GM19328 (cell line): ENCODE results near the gene ZNF516.

Experiments
- ATAC-seq: cut with Tn5 transposase; IDR thresholded peaks from one replicate; pipeline ENCODE4 v1.9.1; 2021; ENCODE audit warnings: mild to moderate bottlenecking, moderate library complexity; ENCODE audit not compliant: unreplicated experiment

Gene ZNF516

GRCh38 chr18:76349067-76349715 lies 145.9 kb downstream of the ZNF516 start:
- ATAC-seq: no peak

GRCh38 chr18:76348267-76349066 lies 146.6 kb downstream of the ZNF516 start:
- ATAC-seq: no peak

- ATAC-seq: no peak
These were observed 147.7 kb downstream of the ZNF516 start for GRCh38 chr18:76347341-76347740.

DNA sequence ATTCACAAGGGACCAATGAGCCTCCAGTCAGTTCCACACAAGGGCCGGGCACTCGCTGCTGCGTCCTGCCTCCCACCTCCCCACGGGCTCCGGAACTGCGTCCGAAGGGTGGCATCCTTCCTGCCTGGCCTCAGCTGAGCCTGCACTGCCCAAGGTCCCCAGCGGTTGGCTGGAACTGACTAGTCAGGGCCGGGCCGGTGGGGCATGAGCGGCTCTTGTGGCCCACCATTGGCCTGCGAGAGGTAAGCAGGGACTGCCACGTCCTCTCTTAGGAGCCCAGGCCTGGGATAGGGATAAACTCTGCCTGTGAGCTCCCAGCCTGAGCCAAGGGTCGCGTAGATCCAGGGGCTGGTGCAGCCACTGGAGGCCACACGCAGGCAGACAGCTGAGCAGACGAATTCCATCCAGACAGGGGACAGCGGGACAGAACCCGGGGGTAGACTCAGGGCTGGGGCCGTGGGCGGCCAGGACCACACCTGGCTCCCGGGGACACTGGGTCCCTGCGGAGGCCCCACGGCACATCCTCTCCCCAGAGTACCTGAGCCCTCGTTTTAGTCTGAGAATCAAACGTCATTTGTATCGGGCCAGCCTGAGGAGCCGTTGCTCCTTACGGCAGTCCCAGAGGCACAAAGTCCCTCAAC lies 148.4 kb downstream of the ZNF516 start:
- ATAC-seq: no peak

DNA sequence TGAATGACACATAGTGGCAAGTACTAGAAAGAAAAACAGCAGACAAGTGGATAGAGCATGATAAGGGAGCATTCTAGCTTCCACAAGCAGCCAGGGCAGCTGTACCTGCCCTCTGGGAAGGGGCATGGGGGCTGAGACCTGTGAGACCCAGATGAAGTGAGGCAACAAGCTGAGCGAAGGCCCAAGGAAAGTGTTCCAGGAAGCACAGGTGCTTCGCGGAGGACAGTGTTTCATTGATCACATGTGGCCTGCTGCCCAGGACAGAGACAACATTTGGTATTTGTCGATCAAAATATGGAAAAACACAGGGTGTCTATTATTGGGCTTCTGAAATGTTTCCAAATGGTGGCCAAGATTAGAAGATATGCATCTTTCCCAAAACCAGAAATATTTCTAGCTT lies 149.1 kb downstream of the ZNF516 start:
- no peak for ATAC-seq

- no peak for ATAC-seq
These were observed 151.0 kb downstream of the ZNF516 start for GRCh38 chr18:76343938-76344569.

- no peak for ATAC-seq
These were observed 154.6 kb downstream of the ZNF516 start for GRCh38 chr18:76340410-76340809.

GRCh38 chr18:76339246-76339620 lies 155.8 kb downstream of the ZNF516 start:
- ATAC-seq: no peak

DNA sequence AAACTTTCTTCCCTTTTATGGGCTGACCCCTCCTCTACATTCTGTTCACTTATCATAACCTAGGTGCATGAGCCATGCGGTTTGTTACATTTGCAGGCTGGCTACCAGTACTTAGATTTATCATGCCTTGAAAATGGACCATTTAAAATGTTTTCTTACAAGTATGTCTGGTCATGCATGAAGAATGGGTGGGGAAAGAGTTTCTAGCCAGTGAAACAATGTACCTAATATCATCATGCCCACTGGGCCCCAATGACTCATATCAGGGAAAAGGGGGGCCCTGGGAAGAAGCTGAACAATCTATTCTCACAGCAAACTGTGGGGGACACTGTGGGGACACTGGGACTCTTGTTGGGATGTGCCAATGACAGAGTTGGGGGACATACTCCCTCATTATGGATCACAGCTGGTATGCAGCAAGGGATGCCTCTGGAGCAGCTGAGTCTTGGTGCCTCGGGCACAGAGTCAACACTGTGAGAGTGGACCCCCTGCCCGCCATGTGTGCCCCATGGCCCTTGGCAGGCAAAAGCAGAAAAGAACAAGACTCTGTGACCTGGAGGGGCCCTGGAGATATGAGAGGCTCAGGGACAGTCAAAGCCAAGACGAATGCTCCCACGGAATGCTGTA lies 156.3 kb downstream of the ZNF516 start:
- no peak for ATAC-seq

DNA sequence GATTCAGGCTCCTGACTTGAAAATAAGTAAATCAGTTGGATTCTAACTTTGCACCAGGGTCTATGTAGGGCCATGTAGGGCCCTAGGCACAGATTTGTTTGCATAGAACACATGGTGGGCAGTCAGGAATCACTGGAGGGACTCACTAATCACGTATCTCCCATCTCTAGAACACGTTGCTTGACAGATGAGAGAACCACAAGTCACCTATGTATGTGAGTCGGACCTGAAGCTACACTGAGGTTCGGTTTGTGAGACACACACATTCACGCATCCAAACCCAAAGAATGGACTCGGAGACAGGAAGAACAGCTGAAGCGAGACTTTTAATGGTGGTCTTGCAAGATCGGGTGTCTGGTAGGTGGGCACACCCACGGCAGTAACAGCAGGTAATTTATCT lies 157.0 kb downstream of the ZNF516 start:
- no peak for ATAC-seq

DNA sequence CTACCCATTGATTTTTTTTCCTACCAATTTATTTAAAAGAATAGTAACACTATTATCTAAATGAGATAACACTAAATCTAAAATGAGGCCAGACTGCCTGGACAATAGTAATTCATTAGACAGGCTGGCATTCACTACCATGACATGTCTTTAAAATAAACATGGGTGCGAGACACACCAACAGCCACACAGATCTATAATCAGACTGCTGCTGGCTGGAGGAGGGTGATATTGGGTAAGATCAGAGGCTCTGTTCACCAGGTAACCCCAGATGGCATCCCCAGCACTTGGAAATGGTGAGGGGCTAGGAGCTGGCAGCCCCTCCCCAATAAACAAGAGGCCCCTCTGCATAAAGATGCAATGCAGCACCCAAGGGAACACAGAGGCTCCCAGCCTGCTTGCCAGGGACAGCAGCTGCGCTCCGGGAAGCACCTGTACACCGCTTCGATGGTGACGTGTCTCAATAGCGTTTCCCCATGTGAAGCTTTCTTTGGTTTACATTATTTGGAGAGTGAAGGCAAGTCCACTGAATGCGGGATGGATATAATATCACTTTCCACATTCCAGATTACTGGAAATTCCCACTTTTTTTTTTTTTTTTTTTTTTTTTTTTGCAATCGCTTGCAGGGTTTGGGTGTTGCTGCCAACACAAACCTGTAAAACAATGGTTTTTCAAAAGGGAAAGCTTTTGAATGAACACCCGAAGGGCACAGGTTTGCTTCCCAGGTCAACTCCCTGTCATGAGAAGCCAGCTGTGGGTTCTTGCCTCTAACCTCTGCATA lies 159.0 kb downstream of the ZNF516 start:
- ATAC-seq: no peak

DNA sequence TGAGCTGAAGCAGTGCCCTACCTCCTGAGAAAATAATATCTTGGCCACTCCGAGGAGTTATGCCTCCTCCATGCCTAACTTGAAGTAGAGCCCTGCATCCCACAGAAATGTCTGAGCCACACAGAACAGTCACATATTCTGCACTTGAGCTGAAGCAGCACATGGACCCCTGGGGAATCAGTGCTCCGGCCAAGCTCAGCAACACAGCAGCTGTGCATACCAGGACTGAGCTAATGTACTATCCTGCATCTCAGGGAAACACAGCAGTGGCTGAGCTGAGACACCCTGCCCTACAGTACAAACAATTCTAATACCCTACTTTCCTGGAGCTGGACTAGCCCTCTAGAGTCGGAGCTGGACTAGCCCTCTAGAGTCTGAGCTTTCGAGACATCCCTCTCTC lies 166.9 kb downstream of the ZNF516 start:
- no peak for ATAC-seq

GRCh38 chr18:76323891-76324290 lies 171.2 kb downstream of the ZNF516 start:
- no peak for ATAC-seq

DNA sequence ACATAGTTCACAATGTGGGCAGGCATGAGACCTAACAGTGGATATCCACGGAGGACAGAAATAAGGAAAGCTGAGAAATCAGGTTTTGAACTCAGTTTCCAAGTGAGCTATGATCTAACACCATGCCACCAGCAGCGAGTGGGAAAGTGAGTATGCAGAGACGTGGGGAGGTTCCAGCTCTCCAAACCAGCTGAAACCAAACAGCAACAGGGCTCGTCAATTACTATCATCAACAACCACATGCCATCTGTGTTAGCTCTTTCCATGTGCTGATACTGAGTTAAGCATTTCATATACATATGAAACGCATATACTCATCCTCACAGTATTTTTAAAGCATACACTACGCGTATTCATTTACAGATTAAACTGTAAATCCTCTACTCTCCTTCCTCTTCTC lies 172.4 kb downstream of the ZNF516 start:
- no peak for ATAC-seq

- ATAC-seq: no peak
These were observed 175.7 kb downstream of the ZNF516 start for GRCh38 chr18:76319366-76319765.

- ATAC-seq: no peak
These were observed 176.4 kb downstream of the ZNF516 start for GRCh38 chr18:76318607-76319006.

DNA sequence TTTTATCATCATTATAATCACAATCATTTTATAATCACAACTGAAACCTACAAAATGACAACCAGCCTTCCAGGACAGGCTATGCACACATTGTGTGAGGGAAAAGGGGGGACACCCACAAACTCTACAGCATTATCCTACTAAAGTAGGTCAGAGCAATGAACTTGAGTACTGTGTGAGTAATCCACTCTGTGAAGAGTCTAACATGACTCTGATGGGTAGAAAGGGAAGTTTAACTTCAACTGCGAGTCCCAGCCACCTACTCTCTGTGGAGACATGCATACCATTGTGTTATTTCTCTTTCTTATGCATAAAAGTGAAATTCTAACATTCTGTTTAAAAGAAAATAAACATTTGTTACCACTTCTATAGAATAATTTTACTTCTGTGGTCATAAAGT lies 177.9 kb downstream of the ZNF516 start:
- no peak for ATAC-seq

- ATAC-seq: no peak
These were observed 179.3 kb downstream of the ZNF516 start for GRCh38 chr18:76315722-76316230.

DNA sequence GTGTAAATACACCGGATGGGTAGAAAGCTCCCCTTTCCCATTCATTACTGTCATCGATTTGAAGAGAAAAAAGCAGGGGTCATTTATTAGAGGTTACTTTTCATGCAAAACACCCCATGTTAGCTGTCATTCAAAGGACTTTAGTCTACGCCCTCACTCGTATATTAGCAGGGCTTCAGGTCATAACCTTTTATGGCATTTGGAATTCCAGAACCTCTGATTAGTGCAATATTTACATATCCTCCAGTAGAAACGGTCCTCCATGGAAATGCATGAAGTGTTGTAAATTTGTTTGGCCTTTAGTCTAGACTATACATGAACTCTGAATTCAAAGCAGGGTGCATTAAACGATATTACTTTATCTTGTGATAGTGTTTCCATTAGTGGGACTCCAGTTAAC lies 180.5 kb downstream of the ZNF516 start:
- no peak for ATAC-seq

GRCh38 chr18:76314015-76314414 lies 181.0 kb downstream of the ZNF516 start:
- ATAC-seq: no peak
